GM19193 (cell line): ENCODE measurements around the gene CGB5.

Experiments
- POLR2A ChIP-seq: IDR thresholded peaks from 4 replicates; pipeline ENCODE4 v1.6.1; 2011; ENCODE audit not compliant: insufficient read depth, insufficient read length; ENCODE audit errors: extremely low read depth

Gene CGB5

GRCh38 chr19:49061445-49061844, 17.8 kb downstream of the CGB5 start:
- TF ChIP-seq POLR2A, result no peak

- TF ChIP-seq POLR2A, result no peak
Measured at GRCh38 chr19:49064029-49064629, 20.5 kb downstream of the CGB5 start.

GRCh38 chr19:49064768-49065611, 21.3 kb downstream of the CGB5 start, which contains the start of gene NTF4:
NTF4 (minus strand) TSS chr19:49064818; CDS start chr19:49061997, 2,821 bp downstream.
- TF ChIP-seq POLR2A, result no peak

- no peak for TF ChIP-seq POLR2A
Measured at GRCh38 chr19:49065905-49066512, 22.4 kb downstream of the CGB5 start.

GRCh38 chr19:49067554-49067953, 23.9 kb downstream of the CGB5 start:
- TF ChIP-seq POLR2A, result no peak

- TF ChIP-seq POLR2A, result no peak
Measured at GRCh38 chr19:49069026-49069425, 25.4 kb downstream of the CGB5 start.

GRCh38 chr19:49070416-49070815, 26.8 kb downstream of the CGB5 start:
- TF ChIP-seq POLR2A, result no peak

- TF ChIP-seq POLR2A, result no peak
Measured at GRCh38 chr19:49071860-49072547, 28.4 kb downstream of the CGB5 start.

- no peak for TF ChIP-seq POLR2A
Measured at GRCh38 chr19:49073514-49074378, 30.1 kb downstream of the CGB5 start.

GRCh38 chr19:49080392-49080791, 36.7 kb downstream of the CGB5 start:
- no peak for TF ChIP-seq POLR2A

GRCh38 chr19:49081273-49081672, 37.6 kb downstream of the CGB5 start:
- no peak for TF ChIP-seq POLR2A

- TF ChIP-seq POLR2A, result no peak
Measured at GRCh38 chr19:49084206-49085019, 40.8 kb downstream of the CGB5 start.

GRCh38 chr19:49085020-49085867, 41.6 kb downstream of the CGB5 start, which contains the start of gene SNRNP70:
SNRNP70 (plus strand) TSS chr19:49085451; CDS start chr19:49086415, 964 bp downstream.
- TF ChIP-seq POLR2A, result peak; percentile 98

GRCh38 chr19:49085868-49086232, 42.2 kb downstream of the CGB5 start:
- no peak for TF ChIP-seq POLR2A
